NCI-H460 (cell line): ENCODE measurements around the gene FOXA3. TPM values are rescaled to one million over a fixed set of nuclear protein-coding genes. Genes with fewer than 3 reads are reported as not detected.

Source experiments
- DNase-seq: peaks from one replicate; pipeline ENCODE4 v3.0.0-alpha.2; 2016; ENCODE audit warnings: low read depth; ENCODE audit errors: extremely low read depth
- total RNA-seq: library from RNA; depleted of rRNA; stranded (reverse); fragments of >200 nt; shearing (Covaris generic); gene quantifications from 2 replicates; pipeline ENCODE4 v1.2.3, GENCODE V29; 2014

FOXA3 gene
- total RNA-seq, 1 experiment from 2014 or later: not detected

- no peak for DNase-seq
Observed at GRCh38 chr19:45872095-45872919, 8.2 kb downstream of the FOXA3 start.

GRCh38 chr19:45873219-45873772 lies 9.2 kb downstream of the FOXA3 start:
- no peak for DNase-seq

GRCh38 chr19:45874620-45874966 lies 10.5 kb downstream of the FOXA3 start:
- DNase-seq: no peak

GRCh38 chr19:45876161-45876410 lies 12.0 kb downstream of the FOXA3 start:
- no peak for DNase-seq

- DNase-seq: no peak
Observed at GRCh38 chr19:45876411-45877197, 12.5 kb downstream of the FOXA3 start.

GRCh38 chr19:45878043-45878794 lies 14.1 kb downstream of the FOXA3 start:
- DNase-seq: no peak

- DNase-seq: no peak
Observed at GRCh38 chr19:45879055-45879454, 14.9 kb downstream of the FOXA3 start.

GRCh38 chr19:45879971-45880370 lies 15.8 kb downstream of the FOXA3 start:
- DNase-seq: no peak

- DNase-seq: no peak
Observed at GRCh38 chr19:45881082-45881908, 17.2 kb downstream of the FOXA3 start.

GRCh38 chr19:45881909-45882528 lies 17.9 kb downstream of the FOXA3 start:
- DNase-seq: no peak

GRCh38 chr19:45882652-45883585 lies 18.8 kb downstream of the FOXA3 start:
- peak; percentile 74 for DNase-seq

- no peak for DNase-seq
Observed at GRCh38 chr19:45883586-45883880, 19.4 kb downstream of the FOXA3 start.

- DNase-seq: no peak
Observed at GRCh38 chr19:45883881-45884681, 20.0 kb downstream of the FOXA3 start.

GRCh38 chr19:45884682-45885555 lies 20.8 kb downstream of the FOXA3 start:
- no peak for DNase-seq

- peak; percentile 88 for DNase-seq
Observed at GRCh38 chr19:45885556-45886426, 21.7 kb downstream of the FOXA3 start, which contains the start of gene IRF2BP1. Gene IRF2BP1 (minus strand): TSS chr19:45886141. CDS start chr19:45885774, 367 bp downstream.
